ENCODE results near the gene DHX9. TPM values are rescaled to one million over a fixed set of nuclear protein-coding genes. Genes with fewer than 3 reads are reported as not detected.

DHX9 gene
- 52.4 TPM for polyA plus RNA-seq (2013, experiment 1 of 2)
- 52.9 TPM for polyA plus RNA-seq (2013, experiment 2 of 2)

- peak within 1 kb of the TSS; percentile 98 for H3K27ac ChIP-seq (ENCODE audit: low read length, poor library complexity, severe bottlenecking)
- H3K9ac ChIP-seq (ENCODE audit: low read length) = peak within 1 kb of the TSS; percentile 89
- H2AK5ac ChIP-seq (ENCODE audit: low read length, severe bottlenecking) = no peak within 1 kb of the TSS
- H3K36me3 ChIP-seq (ENCODE audit: control insufficient read depth in 1 of 2, insufficient read depth in 2 of 2, low read depth in 1 of 2, low read length in 2 of 2) = peaks cover 8 to 19% of the 10 kb centered on the region in 2 experiments
- peak within 1 kb of the TSS; percentile 90 for H3K4me2 ChIP-seq (ENCODE audit: low read length, poor library complexity, severe bottlenecking)
- peak; percentile 88 for DNase-seq
- under 1% methylated on average over 69 of the region's 92 CpGs for WGBS
- peak within 1 kb of the TSS; percentile 89 to 100 for H3K18ac ChIP-seq (ENCODE audit: low read depth in 1 of 2, low read length in 2 of 2)
- no peaks in the 10 kb centered on the region for H3K9me3 ChIP-seq (ENCODE audit: control insufficient read depth, low read length)
- peak within 1 kb of the TSS; percentile 63 for H4K8ac ChIP-seq (ENCODE audit: low read length)
- peak within 1 kb of the TSS; percentile 15 for H2BK15ac ChIP-seq (ENCODE audit: low read depth, poor library complexity, severe bottlenecking)
- peak within 1 kb of the TSS; percentile 41 to 83 for H2BK12ac ChIP-seq (ENCODE audit: low read length in 2 of 2)
- H2BK120ac ChIP-seq (ENCODE audit: low read depth, low read length) = peak within 1 kb of the TSS; percentile 56
- H3K4ac ChIP-seq (ENCODE audit: low read depth in 1 of 2, low read length in 2 of 2) = peak within 1 kb of the TSS in 1 of 2 experiments; percentile 95
- peaks cover 6% of the 10 kb centered on the region for H3K4me1 ChIP-seq (ENCODE audit: control insufficient read depth, insufficient read depth, low read depth, low read length)
- no peaks in the 10 kb centered on the region for H3K27me3 ChIP-seq (ENCODE audit: control insufficient read depth in 1 of 2, insufficient read depth in 1 of 2, low read length in 2 of 2)
- peak within 1 kb of the TSS in 1 of 2 experiments; percentile 16 for H3K23ac ChIP-seq (ENCODE audit: low read length in 2 of 2)
- H3K14ac ChIP-seq (ENCODE audit: low read length in 2 of 2) = peak within 1 kb of the TSS in 1 of 2 experiments; percentile 97
- peak within 1 kb of the TSS; percentile 92 for H4K91ac ChIP-seq (ENCODE audit: low read length)
- peaks cover 2% of the 10 kb centered on the region for H3K79me1 ChIP-seq (replicated peaks; ENCODE audit: low read length, poor library complexity, severe bottlenecking)
- H2BK5ac ChIP-seq (ENCODE audit: low read depth, low read length, poor library complexity, severe bottlenecking) = peak within 1 kb of the TSS; percentile 90
- H2AFZ ChIP-seq (ENCODE audit: low read depth, low read length) = peak within 1 kb of the TSS; percentile 93
- H3K4me3 ChIP-seq (ENCODE audit: insufficient read depth in 1 of 2, low read depth in 1 of 2, low read length in 2 of 2) = peak within 1 kb of the TSS; percentile 76 to 85
Measured at GRCh38 chr1:182839209-182840066, at the start of gene DHX9. Gene DHX9, plus strand, starts transcription at chr1:182839347. Its CDS starts 3,220 bp downstream, at chr1:182842567.

- H2BK120ac ChIP-seq (ENCODE audit: low read depth, low read length) = no peak overlapping the region
- no peak overlapping the region for H3K14ac ChIP-seq (ENCODE audit: low read length in 2 of 2)
- no peak overlapping the region for H4K91ac ChIP-seq (ENCODE audit: low read length)
- H3K4me2 ChIP-seq (ENCODE audit: low read length, poor library complexity, severe bottlenecking) = no peak overlapping the region
- H2AFZ ChIP-seq (ENCODE audit: low read depth, low read length) = no peak overlapping the region
- H2BK12ac ChIP-seq (ENCODE audit: low read length in 2 of 2) = no peak overlapping the region
- H2BK15ac ChIP-seq (ENCODE audit: low read depth, poor library complexity, severe bottlenecking) = no peak overlapping the region
- no peak overlapping the region for H2AK5ac ChIP-seq (ENCODE audit: low read length, severe bottlenecking)
- no peak overlapping the region for H3K9ac ChIP-seq (ENCODE audit: low read length)
- no peak overlapping the region for H4K8ac ChIP-seq (ENCODE audit: low read length)
- H3K27ac ChIP-seq (ENCODE audit: low read length, poor library complexity, severe bottlenecking) = no peak overlapping the region
- peaks cover 0 to 36% of the 10 kb centered on the region in 2 experiments for H3K27me3 ChIP-seq (ENCODE audit: control insufficient read depth in 1 of 2, insufficient read depth in 1 of 2, low read length in 2 of 2)
- no peak for DNase-seq
- peaks cover 0 to 24% of the 10 kb centered on the region in 2 experiments for H3K36me3 ChIP-seq (ENCODE audit: control insufficient read depth in 1 of 2, insufficient read depth in 2 of 2, low read depth in 1 of 2, low read length in 2 of 2)
- H3K4me1 ChIP-seq (ENCODE audit: control insufficient read depth, insufficient read depth, low read depth, low read length) = peaks cover 8% of the 10 kb centered on the region
- H3K4ac ChIP-seq (ENCODE audit: low read depth in 1 of 2, low read length in 2 of 2) = no peak overlapping the region
- no peaks in the 10 kb centered on the region for H3K79me1 ChIP-seq (replicated peaks; ENCODE audit: low read length, poor library complexity, severe bottlenecking)
- no peak overlapping the region for H2BK5ac ChIP-seq (ENCODE audit: low read depth, low read length, poor library complexity, severe bottlenecking)
- no peak overlapping the region for H3K4me3 ChIP-seq (ENCODE audit: insufficient read depth in 1 of 2, low read depth in 1 of 2, low read length in 2 of 2)
- WGBS = 92% methylated on average over 6 of the region's 8 CpGs
- no peaks in the 10 kb centered on the region for H3K9me3 ChIP-seq (ENCODE audit: control insufficient read depth, low read length)
- no peak overlapping the region for H3K18ac ChIP-seq (ENCODE audit: low read depth in 1 of 2, low read length in 2 of 2)
- H3K23ac ChIP-seq (ENCODE audit: low read length in 2 of 2) = no peak overlapping the region
Measured at GRCh38 chr1:182791281-182792179, 47.6 kb upstream of the DHX9 start.

GRCh38 chr1:182794091-182794490, 45.1 kb upstream of the DHX9 start:
- no peak overlapping the region for H2BK15ac ChIP-seq (ENCODE audit: low read depth, poor library complexity, severe bottlenecking)
- H2AFZ ChIP-seq (ENCODE audit: low read depth, low read length) = no peak overlapping the region
- H4K8ac ChIP-seq (ENCODE audit: low read length) = no peak overlapping the region
- H3K4me2 ChIP-seq (ENCODE audit: low read length, poor library complexity, severe bottlenecking) = no peak overlapping the region
- H3K18ac ChIP-seq (ENCODE audit: low read depth in 1 of 2, low read length in 2 of 2) = no peak overlapping the region
- H2AK5ac ChIP-seq (ENCODE audit: low read length, severe bottlenecking) = no peak overlapping the region
- H2BK120ac ChIP-seq (ENCODE audit: low read depth, low read length) = no peak overlapping the region
- DNase-seq = no peak
- no peak overlapping the region for H3K4me3 ChIP-seq (ENCODE audit: insufficient read depth in 1 of 2, low read depth in 1 of 2, low read length in 2 of 2)
- H3K4ac ChIP-seq (ENCODE audit: low read depth in 1 of 2, low read length in 2 of 2) = no peak overlapping the region
- no peak overlapping the region for H2BK12ac ChIP-seq (ENCODE audit: low read length in 2 of 2)
- WGBS = 100% methylated on average over 1 of the region's 2 CpGs
- no peak overlapping the region for H3K27ac ChIP-seq (ENCODE audit: low read length, poor library complexity, severe bottlenecking)
- no peak overlapping the region for H3K14ac ChIP-seq (ENCODE audit: low read length in 2 of 2)
- no peaks in the 10 kb centered on the region for H3K9me3 ChIP-seq (ENCODE audit: control insufficient read depth, low read length)
- no peak overlapping the region for H2BK5ac ChIP-seq (ENCODE audit: low read depth, low read length, poor library complexity, severe bottlenecking)
- H3K36me3 ChIP-seq (ENCODE audit: control insufficient read depth in 1 of 2, insufficient read depth in 2 of 2, low read depth in 1 of 2, low read length in 2 of 2) = peaks cover 0 to 27% of the 10 kb centered on the region in 2 experiments
- no peak overlapping the region for H3K9ac ChIP-seq (ENCODE audit: low read length)
- peaks cover 7% of the 10 kb centered on the region for H3K4me1 ChIP-seq (ENCODE audit: control insufficient read depth, insufficient read depth, low read depth, low read length)
- no peak overlapping the region for H4K91ac ChIP-seq (ENCODE audit: low read length)
- H3K27me3 ChIP-seq (ENCODE audit: control insufficient read depth in 1 of 2, insufficient read depth in 1 of 2, low read length in 2 of 2) = peaks cover 0 to 19% of the 10 kb centered on the region in 2 experiments
- no peaks in the 10 kb centered on the region for H3K79me1 ChIP-seq (replicated peaks; ENCODE audit: low read length, poor library complexity, severe bottlenecking)
- no peak overlapping the region for H3K23ac ChIP-seq (ENCODE audit: low read length in 2 of 2)
